IMR-90 (cell line): ENCODE measurements around the gene PTH2. TPM values are rescaled to one million over a fixed set of nuclear protein-coding genes. Genes with fewer than 3 reads are reported as not detected.

Experiments
- ATAC-seq: fragments of 200-7000 bp; cut with Tn5 transposase; 2 replicates; pipeline ENCODE4 v1.9.1; 2020; ENCODE audit warnings: low read depth, mild to moderate bottlenecking, moderate library complexity
- BruUV-seq: library from RNA; stranded (reverse); fragments of 400-500 nt; replicated peaks from 2 replicates; lab custom pipeline; 2021; lab: Mats Ljungman, UMichigan
- CTCF ChIA-PET: fragments of 300-600 bp; formaldehyde crosslinking; extraction: SDS; loops from one replicate; lab custom pipeline; 2021; ENCODE audit warnings: antibody characterized with exemption; lab: Yijun Ruan, JAX
- POLR2A ChIA-PET: fragments of 300-600 bp; sonication (Branson Sonifier 250); formaldehyde crosslinking; loops from one replicate; lab custom pipeline; 2022; ENCODE audit warnings: antibody characterized with exemption; ENCODE audit not compliant: unreplicated experiment; lab: Charles Lee
- DNase-seq: peaks from one replicate; pipeline ENCODE4 v3.0.0; 2013
- H2AFZ ChIP-seq: replicated peaks from 2 replicates; pipeline ENCODE3; 2013; ENCODE audit warnings: low read length, mild to moderate bottlenecking; ENCODE audit not compliant: poor library complexity
- H2AK5ac ChIP-seq: 2 replicates; pipeline ENCODE4 v1.6.1; 2013; ENCODE audit warnings: low read depth, low read length, inconsistent platforms
- H2AK9ac ChIP-seq: replicated peaks from 2 replicates; pipeline ENCODE3; 2013; ENCODE audit warnings: mild to moderate bottlenecking, low read depth, low read length, moderate library complexity; ENCODE audit not compliant: poor library complexity
- H2BK120ac ChIP-seq: 2 replicates; pipeline ENCODE4 v1.6.1; 2013; ENCODE audit warnings: low read depth, low read length, inconsistent platforms
- H2BK15ac ChIP-seq: 3 replicates; pipeline ENCODE4 v1.6.1; 2013; ENCODE audit warnings: low read depth, low read length, inconsistent platforms
- H2BK20ac ChIP-seq: 2 replicates; pipeline ENCODE4 v1.6.1; 2013; ENCODE audit warnings: low read depth, mild to moderate bottlenecking, inconsistent platforms, low read length, moderate library complexity
- H2BK5ac ChIP-seq: 2 replicates; pipeline ENCODE4 v1.6.1; 2013; ENCODE audit warnings: mild to moderate bottlenecking, low read depth, low read length, inconsistent platforms; ENCODE audit not compliant: poor library complexity, severe bottlenecking
- H3K14ac ChIP-seq: replicated peaks from 2 replicates; pipeline ENCODE4 v1.6.1; 2013; ENCODE audit warnings: low read depth, low read length, inconsistent platforms
- H3K18ac ChIP-seq: 2 replicates; pipeline ENCODE4 v1.6.1; 2013; ENCODE audit warnings: low read depth, low read length, control low read depth
- H3K23ac ChIP-seq: 2 replicates; pipeline ENCODE4 v1.6.1; 2013; ENCODE audit warnings: low read depth, low read length, inconsistent platforms
- H3K27ac ChIP-seq: 2 replicates; pipeline ENCODE4 v1.5.1; 2013; ENCODE audit warnings: mild to moderate bottlenecking, control low read depth, low read length; ENCODE audit not compliant: insufficient read depth
- H3K27me3 ChIP-seq: 2 replicates; pipeline ENCODE4 v1.6.1; 2013; ENCODE audit warnings: low read length; ENCODE audit not compliant: control insufficient read depth, insufficient read depth
- H3K36me3 ChIP-seq: 2 replicates; pipeline ENCODE4 v1.6.1; 2013; ENCODE audit warnings: low read length, mixed read lengths; ENCODE audit not compliant: control insufficient read depth, insufficient read depth
- H3K4ac ChIP-seq: 2 replicates; pipeline ENCODE4 v1.6.1; 2013; ENCODE audit warnings: low read depth, low read length, inconsistent platforms
- H3K4me1 ChIP-seq: 2 replicates; pipeline ENCODE4 v1.6.1; 2013; ENCODE audit warnings: low read length, mixed read lengths; ENCODE audit not compliant: control insufficient read depth, insufficient read depth
- H3K4me2 ChIP-seq: 2 replicates; pipeline ENCODE4 v1.6.1; 2013; ENCODE audit warnings: low read depth, mild to moderate bottlenecking, control low read depth, low read length, moderate library complexity
- H3K4me3 ChIP-seq: 2 replicates; pipeline ENCODE4 v1.5.1; 2013; ENCODE audit warnings: low read depth, mild to moderate bottlenecking, control low read depth, low read length, moderate library complexity; ENCODE audit not compliant: insufficient read depth
- H3K56ac ChIP-seq: 2 replicates; pipeline ENCODE4 v1.6.1; 2013; ENCODE audit warnings: low read length, inconsistent platforms; ENCODE audit not compliant: insufficient read depth; ENCODE audit errors: extremely low read depth
- H3K79me1 ChIP-seq, 2 experiments: 2 replicates each; pipeline ENCODE4 v1.6.1; 2013; ENCODE audit warnings: low read length in 2 of 2, inconsistent platforms in 1 of 2, low read depth in 1 of 2
- H3K9ac ChIP-seq: 2 replicates; pipeline ENCODE4 v1.6.1; 2013; ENCODE audit warnings: low read depth, low read length, control low read depth
- H3K9me1 ChIP-seq: 2 replicates; pipeline ENCODE4 v1.6.1; 2013; ENCODE audit warnings: low read length, inconsistent platforms; ENCODE audit not compliant: insufficient read depth
- H3K9me3 ChIP-seq: 2 replicates; pipeline ENCODE4 v1.6.1; 2013; ENCODE audit warnings: low read length; ENCODE audit not compliant: control insufficient read depth, insufficient read depth
- H4K20me1 ChIP-seq: 2 replicates; pipeline ENCODE4 v1.6.1; 2013; ENCODE audit warnings: low read length, inconsistent platforms; ENCODE audit not compliant: insufficient read depth
- H4K5ac ChIP-seq: 2 replicates; pipeline ENCODE4 v1.6.1; 2013; ENCODE audit warnings: mild to moderate bottlenecking, low read depth, low read length, control low read depth
- H4K8ac ChIP-seq, 2 experiments: 2 replicates each; pipeline ENCODE4 v1.6.1; 2013; ENCODE audit warnings: low read depth in 2 of 2, low read length in 2 of 2, control low read depth in 1 of 2, inconsistent platforms in 1 of 2
- H4K91ac ChIP-seq: 2 replicates; pipeline ENCODE4 v1.6.1; 2013; ENCODE audit warnings: low read depth, low read length, inconsistent platforms; ENCODE audit not compliant: insufficient read depth
- BHLHE40 ChIP-seq: fragments of 150-350 bp; IDR thresholded peaks from 2 replicates; pipeline ENCODE4 v1.6.1; 2016; ENCODE audit warnings: mild to moderate bottlenecking, low read depth, low read length
- NFE2L2 ChIP-seq: fragments of 150-350 bp; IDR thresholded peaks from 2 replicates; pipeline ENCODE4 v1.6.1; 2016; ENCODE audit warnings: low read depth, mild to moderate bottlenecking, low read length
- RCOR1 ChIP-seq: IDR thresholded peaks from 2 replicates; pipeline ENCODE4 v1.6.1; 2012; ENCODE audit warnings: mild to moderate bottlenecking, low read length, improper control_type of control experiment; ENCODE audit not compliant: insufficient replicate concordance
- RFX5 ChIP-seq: IDR thresholded peaks from 2 replicates; pipeline ENCODE4 v1.8.0; 2012; ENCODE audit warnings: low read depth, mild to moderate bottlenecking, low read length, moderate library complexity
- WGBS, 2 experiments: methylation state at CpG; one replicate each; pipeline versions ENCODE4 v1.1.5 to v1.1.7; 2013; ENCODE audit warnings: missing lambda C conversion rate in 2 of 2; ENCODE audit not compliant: insufficient read length in 1 of 2; ENCODE audit errors: extremely low coverage in 2 of 2; 5-methylcytosine and 5-hydroxymethylcytosine counted together
- dilution Hi-C: fragments of 300-500 bp; cut with HindIII; formaldehyde crosslinking; loops from one replicate; pipeline ENCODE4 v1.14.3; 2018; ENCODE audit warnings: low sequenced_read_pairs; ENCODE audit not compliant: unreplicated experiment
- in situ Hi-C: fragments of 300-500 bp; cut with MboI; formaldehyde crosslinking; loops from 3 replicates; pipeline ENCODE4 v1.14.3; 2019; ENCODE audit warnings: low sequenced_read_pairs, inconsistent platforms, mixed read lengths
- intact Hi-C: fragments of 100-400 bp; cut with micrococcal nuclease; formaldehyde crosslinking; loops from 2 replicates; pipeline ENCODE4 v1.10.0; 2022
- polyA plus RNA-seq, 3 experiments: library from polyadenylated mRNA; depleted of rRNA; stranded (reverse); fragments of >200 nt; gene quantifications; 2 replicates each; pipeline ENCODE4 v1.2.3, GENCODE V29; 2012; ENCODE audit warnings: low replicate concordance in 1 of 3
- total RNA-seq: library from RNA; depleted of rRNA; stranded (reverse); fragments of >200 nt; gene quantifications from 2 replicates; pipeline ENCODE4 v1.2.3, GENCODE V29; 2012

PTH2 gene
- total and polyA plus RNA-seq, 2 of the 4 experiments (the other 2 are of a cell fraction): not detected

GRCh38 chr19:49396738-49397505 is 26.3 kb downstream of the PTH2 start:
- H3K36me3 ChIP-seq: no peaks in the 10 kb centered on the region
- H2BK5ac ChIP-seq: no peak overlapping the region
- H2BK20ac ChIP-seq: no peak overlapping the region
- H3K27ac ChIP-seq: no peak overlapping the region
- no peaks in the 10 kb centered on the region for H3K9me1 ChIP-seq
- H3K18ac ChIP-seq: no peak overlapping the region
- H3K4me3 ChIP-seq: no peak overlapping the region
- TF ChIP-seq RFX5 (no peak), RCOR1 (no peak), BHLHE40 (no peak), NFE2L2 (no peak)
- in situ Hi-C loops: loop anchor here (10.0 kb wide), 1 partner anchor 48 kb away; the partner anchor contains the start of gene SLC17A7
- intact Hi-C loops: no loop called here
- H2BK120ac ChIP-seq: no peak overlapping the region
- ChIA-PET POLR2A (interaction anchor here (0.6 kb wide), 1 partner anchor 118 kb away, joined by 3 read pairs; no protein-coding TSS in a partner anchor), CTCF (no interaction called here)
- no peak overlapping the region for H3K9ac ChIP-seq
- no peaks in the 10 kb centered on the region for H3K4me1 ChIP-seq
- H3K79me1 ChIP-seq: no peaks in the 10 kb centered on the region
- no peak overlapping the region for H2BK15ac ChIP-seq
- no peak overlapping the region for H2AK5ac ChIP-seq
- dilution Hi-C loops: no loop called here
- H4K20me1 ChIP-seq: no peaks in the 10 kb centered on the region
- H3K23ac ChIP-seq: no peak overlapping the region; the same call in 1 of the 2 replicates
- H3K4me2 ChIP-seq: no peak overlapping the region
- 86% methylated on average over 4 of the region's 8 CpGs; no CpG with 5 or more reads in 1 of the 2 experiments for WGBS, 2 experiments
- H4K5ac ChIP-seq: no peak overlapping the region
- no peak overlapping the region for H2AK9ac ChIP-seq
- no peak overlapping the region for H3K56ac ChIP-seq
- no peak overlapping the region for H4K91ac ChIP-seq
- no TSS peak for BruUV-seq
- no peak overlapping the region for H4K8ac ChIP-seq
- DNase-seq (no peak), ATAC-seq (no peak)
- H2AFZ ChIP-seq: no peak overlapping the region
- H3K4ac ChIP-seq: no peak overlapping the region
- no peaks in the 10 kb centered on the region for H3K9me3 ChIP-seq
- peaks cover 64% of the 10 kb centered on the region for H3K27me3 ChIP-seq
- no peak overlapping the region for H3K14ac ChIP-seq
